ENCODE measurements around the gene CTNNA1. TPM values are rescaled to one million over a fixed set of nuclear protein-coding genes. Genes with fewer than 3 reads are reported as not detected.

Gene CTNNA1
- total and polyA plus RNA-seq, 2 donors (not counting 3 experiments of a cell fraction or from before 2014, with no cell fraction given), result 156 to 394 TPM

DNA sequence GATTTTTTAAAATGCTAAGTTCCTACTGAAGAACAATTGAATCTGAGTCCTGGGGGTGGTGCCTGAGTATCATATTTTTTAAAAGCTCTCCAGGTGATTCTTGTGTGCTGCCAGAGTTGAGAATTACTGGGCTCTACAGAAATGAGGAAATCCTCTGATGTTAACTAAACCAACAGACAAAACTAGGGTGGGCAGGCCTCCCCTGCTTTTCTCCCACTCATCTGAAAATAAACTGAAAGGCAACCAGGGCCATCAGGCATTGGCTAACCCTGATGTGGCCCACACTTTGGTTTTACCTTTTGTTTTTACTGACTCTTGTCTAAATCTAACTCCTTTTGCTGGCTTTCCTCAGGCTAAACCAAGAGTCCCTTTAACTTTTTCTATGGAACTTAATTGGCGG, 13.3 kb upstream of the CTNNA1 start:
- no peak for TF ChIP-seq POLR2AphosphoS5 (IDR thresholded peaks at IDR 0.05; ENCODE audit: insufficient read depth, low read depth, low read length)
- no peak for TF ChIP-seq EZH2 (IDR thresholded peaks at IDR 0.05; ENCODE audit: borderline replicate concordance, low read depth, low read length, severe bottlenecking)
- TF ChIP-seq POLR2A (IDR thresholded peaks at IDR 0.05; ENCODE audit: low read depth, low read length), result no peak
- no peak for TF ChIP-seq FOS (IDR thresholded peaks at IDR 0.05; ENCODE audit: borderline replicate concordance, insufficient read depth, low read length)
- TF ChIP-seq, protein P1, sequence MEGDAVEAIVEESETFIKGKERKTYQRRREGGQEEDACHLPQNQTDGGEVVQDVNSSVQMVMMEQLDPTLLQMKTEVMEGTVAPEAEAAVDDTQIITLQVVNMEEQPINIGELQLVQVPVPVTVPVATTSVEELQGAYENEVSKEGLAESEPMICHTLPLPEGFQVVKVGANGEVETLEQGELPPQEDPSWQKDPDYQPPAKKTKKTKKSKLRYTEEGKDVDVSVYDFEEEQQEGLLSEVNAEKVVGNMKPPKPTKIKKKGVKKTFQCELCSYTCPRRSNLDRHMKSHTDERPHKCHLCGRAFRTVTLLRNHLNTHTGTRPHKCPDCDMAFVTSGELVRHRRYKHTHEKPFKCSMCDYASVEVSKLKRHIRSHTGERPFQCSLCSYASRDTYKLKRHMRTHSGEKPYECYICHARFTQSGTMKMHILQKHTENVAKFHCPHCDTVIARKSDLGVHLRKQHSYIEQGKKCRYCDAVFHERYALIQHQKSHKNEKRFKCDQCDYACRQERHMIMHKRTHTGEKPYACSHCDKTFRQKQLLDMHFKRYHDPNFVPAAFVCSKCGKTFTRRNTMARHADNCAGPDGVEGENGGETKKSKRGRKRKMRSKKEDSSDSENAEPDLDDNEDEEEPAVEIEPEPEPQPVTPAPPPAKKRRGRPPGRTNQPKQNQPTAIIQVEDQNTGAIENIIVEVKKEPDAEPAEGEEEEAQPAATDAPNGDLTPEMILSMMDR (IDR thresholded peaks at IDR 0.05; ENCODE audit: extremely low read depth in 1 of 2, insufficient read depth in 1 of 2, low read depth in 1 of 2, low read length in 2 of 2), result no peak
- TF ChIP-seq, protein P2, sequence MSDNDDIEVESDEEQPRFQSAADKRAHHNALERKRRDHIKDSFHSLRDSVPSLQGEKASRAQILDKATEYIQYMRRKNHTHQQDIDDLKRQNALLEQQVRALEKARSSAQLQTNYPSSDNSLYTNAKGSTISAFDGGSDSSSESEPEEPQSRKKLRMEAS (IDR thresholded peaks at IDR 0.05; ENCODE audit: insufficient read depth, insufficient read length), result no peak
- TF ChIP-seq GATA2 (IDR thresholded peaks at IDR 0.05; ENCODE audit: insufficient read depth, insufficient read length, low read depth, low read length), result no peak
- no peak for TF ChIP-seq JUN (IDR thresholded peaks at IDR 0.05; ENCODE audit: borderline replicate concordance, insufficient read depth, insufficient read length, low read depth)
- no peak for TF ChIP-seq MYC (IDR thresholded peaks at IDR 0.05; ENCODE audit: low read depth, low read length)
- FAIRE-seq (no peak), DNase-seq (ENCODE audit: low read depth, low spot score) (no peak)
- Histone ChIP-seq H3K36me3 (ENCODE audit: control insufficient read depth in 2 of 2, extremely low read depth in 1 of 2, insufficient read depth in 2 of 2, low read length in 2 of 2) (no peaks in the 10 kb centered on the region), H3K27ac (ENCODE audit: insufficient read depth, low read depth, low read length) (no peak overlapping the region), H3K79me2 (ENCODE audit: control insufficient read depth, insufficient read depth, low read length) (no peaks in the 10 kb centered on the region), H3K27me3 (ENCODE audit: control insufficient read depth in 2 of 2, insufficient read depth in 2 of 2, low read length in 2 of 2) (no peaks in the 10 kb centered on the region), H3K4me2 (ENCODE audit: insufficient read depth, low read length) (no peak overlapping the region), H4K20me1 (replicated peaks; ENCODE audit: control insufficient read depth, extremely low read depth, insufficient read depth, low read length) (no peaks in the 10 kb centered on the region), H3K4me1 (ENCODE audit: control insufficient read depth, extremely low read depth, insufficient read depth, low read length) (no peaks in the 10 kb centered on the region), H2AFZ (ENCODE audit: low read depth, low read length) (no peak overlapping the region), H3K9me1 (replicated peaks; ENCODE audit: control insufficient read depth, extremely low read depth, insufficient read depth, low read length) (no peaks in the 10 kb centered on the region), H3K9ac (replicated peaks; ENCODE audit: extremely low read depth, insufficient read depth, low read length) (no peak overlapping the region), H3K4me3 (replicated peaks in 1 of 3; ENCODE audit: insufficient read depth in 1 of 3, low read depth in 1 of 3, low read length in 3 of 3) (no peak overlapping the region), H3K9me3 (replicated peaks; ENCODE audit: control insufficient read depth, insufficient read depth, low read length) (no peaks in the 10 kb centered on the region)
- no TSS peak for BruUV-seq (replicated peaks)
- CTCF ChIA-PET, result no interaction called here
- POLR2A ChIA-PET, result no interaction called here
- intact Hi-C loops (cut with micrococcal nuclease), result no loop called here
- dilution Hi-C loops (cut with MboI; ENCODE audit: extremely low pct_ligation_motif_present, low sequenced_read_pairs), result no loop called here

Data from endothelial cell of umbilical vein (primary cell).